Lower leg skin (tissue), 4 donors: ENCODE measurements around the gene ARHGEF1. TPM values are rescaled to one million over a fixed set of nuclear protein-coding genes. Genes with fewer than 3 reads are reported as not detected.
A peak's percentile ranks its signal among the peaks of the same experiment; 100 is the strongest.

ENCODE experiments used
- DNase-seq, 2 donors: peaks; one replicate each; pipeline ENCODE4 v3.0.0-alpha.2; 2019; ENCODE audit warnings: low spot score in 2 of 2
- H3K4me3 ChIP-seq: fragments of 200-600 bp; sonication (generic); 2 replicates; pipeline ENCODE4 v1.5.1; 2017; ENCODE audit warnings: mild to moderate bottlenecking, low read depth; ENCODE audit not compliant: poor library complexity, severe bottlenecking
- POLR2A ChIP-seq, 2 donors: fragments of 450-650 bp; IDR thresholded peaks; one replicate each; pipeline ENCODE4 v1.6.1; 2016 to 2017; ENCODE audit warnings: antibody characterized with exemption in 2 of 2, mild to moderate bottlenecking in 1 of 2, moderate library complexity in 1 of 2
- WGBS, 2 donors: methylation state at CpG; one replicate each; pipeline ENCODE4 v1.1.5; 2018; 5-methylcytosine and 5-hydroxymethylcytosine counted together
- intact Hi-C: fragments of 100-400 bp; cut with DNase I; formaldehyde crosslinking; loops from one replicate; pipeline ENCODE4 v1.15.0; 2023; ENCODE audit warnings: low total_unique reads
- total RNA-seq, 4 donors: library from RNA; depleted of rRNA; stranded (reverse); fragments of >200 nt; gene quantifications; one replicate each; pipeline ENCODE4 v1.1.0, GENCODE V29; 2016
- TF ChIP-seq, protein P1 (sequence below), 3 donors: fragments of 450-650 bp; IDR thresholded peaks; one replicate each; pipeline ENCODE4 v1.5.1; 2016; ENCODE audit warnings: antibody characterized with exemption in 3 of 3, mild to moderate bottlenecking in 3 of 3, moderate library complexity in 2 of 3

The ARHGEF1 gene
- total RNA-seq, 4 donors from 2014 or later = 56.9 to 94.3 (median 68.7) TPM

DNA sequence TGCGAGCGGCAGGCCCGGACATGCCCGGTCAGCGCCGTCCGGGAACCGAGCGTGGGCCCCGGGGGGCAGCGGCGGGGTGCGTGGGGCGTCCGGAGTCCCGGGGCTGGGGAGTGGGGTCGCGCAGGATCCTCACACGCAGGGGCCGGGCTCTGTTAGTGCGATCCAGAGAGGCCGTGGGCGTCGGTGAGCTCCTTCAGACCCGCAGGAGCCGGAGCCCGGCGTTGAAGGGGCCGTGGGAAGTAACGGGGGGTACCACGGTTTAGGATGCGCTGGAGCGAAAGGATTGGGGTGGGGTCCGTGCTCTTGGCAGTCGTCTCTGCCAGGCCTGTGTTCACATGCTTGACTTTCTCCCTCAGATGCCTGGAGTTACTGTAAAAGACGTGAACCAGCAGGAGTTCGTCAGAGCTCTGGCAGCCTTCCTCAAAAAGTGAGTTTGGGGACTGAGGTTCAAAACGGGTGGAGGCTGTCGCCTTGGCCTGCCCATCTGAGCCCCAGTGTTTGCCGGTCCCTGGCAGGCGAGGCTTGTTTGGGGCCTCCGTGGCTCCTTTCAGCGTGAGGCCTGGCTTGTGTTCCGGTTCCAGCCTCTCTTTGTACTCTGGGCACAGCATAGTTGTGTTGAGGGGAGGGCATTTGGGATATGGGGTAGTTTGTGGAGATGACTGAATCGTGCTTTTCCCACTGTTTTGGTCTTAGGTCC, 22.4 kb upstream of the ARHGEF1 start:
- peak in 1 of 2 donors; percentile 33 for DNase-seq
- intact Hi-C loops = no loop called here

DNA sequence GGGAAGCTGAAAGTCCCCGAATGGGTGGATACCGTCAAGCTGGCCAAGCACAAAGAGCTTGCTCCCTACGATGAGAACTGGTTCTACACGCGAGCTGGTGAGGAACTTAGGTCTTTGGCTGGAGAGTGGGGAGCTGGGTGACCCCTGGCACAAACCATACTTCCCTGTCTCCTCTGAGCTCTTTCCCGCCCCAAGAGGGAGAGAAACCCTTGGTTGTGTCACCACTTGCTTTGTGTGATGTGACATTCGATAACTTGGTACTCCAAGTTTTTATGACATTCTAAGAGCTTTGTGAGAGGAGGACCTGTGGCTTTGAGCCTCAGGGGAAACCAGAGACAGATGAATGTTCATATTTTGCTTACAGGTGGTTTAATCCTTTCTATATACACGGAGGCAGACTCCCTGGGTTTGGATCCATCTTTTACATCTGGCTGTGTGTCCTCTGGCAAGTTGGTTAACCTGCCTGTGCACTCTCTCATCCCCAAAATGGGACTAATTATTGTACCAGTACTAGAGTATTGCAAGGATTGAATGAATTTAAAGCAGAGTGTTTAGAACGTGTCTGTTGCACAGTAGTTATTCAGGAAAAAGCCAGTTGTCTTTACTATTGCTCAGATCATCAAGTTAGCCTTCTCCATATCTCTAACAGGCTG, 21.7 kb upstream of the ARHGEF1 start:
- WGBS, 2 donors = 21 to 26% methylated on average over 9 of the region's 9 CpGs
- peak overlapping the region; percentile 84 for H3K4me3 ChIP-seq
- intact Hi-C loops = no loop called here
- no peak for TF ChIP-seq POLR2A (IDR thresholded peaks at IDR 0.05)
- TF ChIP-seq, protein P1, sequence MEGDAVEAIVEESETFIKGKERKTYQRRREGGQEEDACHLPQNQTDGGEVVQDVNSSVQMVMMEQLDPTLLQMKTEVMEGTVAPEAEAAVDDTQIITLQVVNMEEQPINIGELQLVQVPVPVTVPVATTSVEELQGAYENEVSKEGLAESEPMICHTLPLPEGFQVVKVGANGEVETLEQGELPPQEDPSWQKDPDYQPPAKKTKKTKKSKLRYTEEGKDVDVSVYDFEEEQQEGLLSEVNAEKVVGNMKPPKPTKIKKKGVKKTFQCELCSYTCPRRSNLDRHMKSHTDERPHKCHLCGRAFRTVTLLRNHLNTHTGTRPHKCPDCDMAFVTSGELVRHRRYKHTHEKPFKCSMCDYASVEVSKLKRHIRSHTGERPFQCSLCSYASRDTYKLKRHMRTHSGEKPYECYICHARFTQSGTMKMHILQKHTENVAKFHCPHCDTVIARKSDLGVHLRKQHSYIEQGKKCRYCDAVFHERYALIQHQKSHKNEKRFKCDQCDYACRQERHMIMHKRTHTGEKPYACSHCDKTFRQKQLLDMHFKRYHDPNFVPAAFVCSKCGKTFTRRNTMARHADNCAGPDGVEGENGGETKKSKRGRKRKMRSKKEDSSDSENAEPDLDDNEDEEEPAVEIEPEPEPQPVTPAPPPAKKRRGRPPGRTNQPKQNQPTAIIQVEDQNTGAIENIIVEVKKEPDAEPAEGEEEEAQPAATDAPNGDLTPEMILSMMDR (IDR thresholded peaks at IDR 0.05) = no peak
- DNase-seq = no peak

More for the DNA sequence above, 22.4 kb upstream of the ARHGEF1 start:
- H3K4me3 ChIP-seq = peak overlapping the region; percentile 84
- no peak for TF ChIP-seq POLR2A (IDR thresholded peaks at IDR 0.05)
- TF ChIP-seq, protein P1 (IDR thresholded peaks at IDR 0.05) = no peak
- WGBS, 2 donors = 0 to 1% methylated on average over 27 to 34 of the region's 45 CpGs

DNA sequence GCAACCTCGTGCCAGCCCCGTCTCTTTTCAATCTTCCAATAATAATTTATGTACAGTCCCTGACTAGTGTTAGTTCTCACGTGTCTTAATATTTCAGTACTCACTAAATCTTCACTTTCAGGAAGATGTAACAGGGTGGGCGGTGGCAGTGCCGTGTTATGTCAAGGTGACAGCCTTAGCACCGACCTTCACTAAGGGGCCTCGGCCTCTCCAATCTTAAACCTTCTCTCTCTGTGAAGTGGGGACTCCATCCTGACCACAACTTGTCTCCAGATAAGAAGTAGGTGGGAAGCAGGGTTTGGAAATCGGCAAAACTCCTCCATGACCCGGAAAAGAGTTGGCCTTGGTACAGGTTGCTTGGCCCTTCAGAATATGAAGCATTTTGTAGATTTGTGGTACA, 21.1 kb upstream of the ARHGEF1 start:
- TF ChIP-seq, protein P1 (IDR thresholded peaks at IDR 0.05) = no peak
- TF ChIP-seq POLR2A (IDR thresholded peaks at IDR 0.05) = no peak
- no peak for DNase-seq
- intact Hi-C loops = no loop called here
- no peak overlapping the region for H3K4me3 ChIP-seq
- WGBS, 2 donors = 67 to 78% methylated on average over 9 of the region's 9 CpGs

DNA sequence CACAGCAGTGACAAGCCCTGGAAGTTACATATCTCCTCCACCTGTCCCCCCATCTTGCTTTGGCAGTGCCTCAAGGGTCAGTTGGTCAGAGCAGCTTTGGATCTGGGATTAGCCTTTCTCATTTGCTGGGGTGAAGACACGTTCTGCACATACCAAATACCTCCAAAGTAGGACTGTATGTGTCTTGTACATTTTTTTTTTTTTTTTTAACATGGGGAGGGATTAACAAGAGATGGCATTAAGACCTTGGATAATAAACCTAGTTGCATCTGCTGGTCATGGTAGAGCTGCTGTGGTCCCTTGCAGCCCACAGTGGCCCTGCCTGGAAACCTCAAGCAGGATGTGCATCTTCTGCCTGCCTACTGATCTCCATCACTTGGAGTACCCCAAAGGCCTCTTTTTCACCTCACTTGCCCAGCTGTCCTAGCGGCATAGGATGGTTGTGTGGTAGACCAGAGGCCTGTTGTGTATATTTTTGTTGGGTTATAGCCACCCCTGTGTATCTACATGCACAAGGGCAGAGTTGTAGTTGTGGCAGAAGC, 20.5 kb upstream of the ARHGEF1 start:
- no peak overlapping the region for H3K4me3 ChIP-seq
- intact Hi-C loops = no loop called here
- no peak for DNase-seq
- 60 to 73% methylated on average over 2 of the region's 2 CpGs for WGBS, 2 donors
- TF ChIP-seq POLR2A (IDR thresholded peaks at IDR 0.05) = no peak
- TF ChIP-seq, protein P1 (IDR thresholded peaks at IDR 0.05) = no peak

DNA sequence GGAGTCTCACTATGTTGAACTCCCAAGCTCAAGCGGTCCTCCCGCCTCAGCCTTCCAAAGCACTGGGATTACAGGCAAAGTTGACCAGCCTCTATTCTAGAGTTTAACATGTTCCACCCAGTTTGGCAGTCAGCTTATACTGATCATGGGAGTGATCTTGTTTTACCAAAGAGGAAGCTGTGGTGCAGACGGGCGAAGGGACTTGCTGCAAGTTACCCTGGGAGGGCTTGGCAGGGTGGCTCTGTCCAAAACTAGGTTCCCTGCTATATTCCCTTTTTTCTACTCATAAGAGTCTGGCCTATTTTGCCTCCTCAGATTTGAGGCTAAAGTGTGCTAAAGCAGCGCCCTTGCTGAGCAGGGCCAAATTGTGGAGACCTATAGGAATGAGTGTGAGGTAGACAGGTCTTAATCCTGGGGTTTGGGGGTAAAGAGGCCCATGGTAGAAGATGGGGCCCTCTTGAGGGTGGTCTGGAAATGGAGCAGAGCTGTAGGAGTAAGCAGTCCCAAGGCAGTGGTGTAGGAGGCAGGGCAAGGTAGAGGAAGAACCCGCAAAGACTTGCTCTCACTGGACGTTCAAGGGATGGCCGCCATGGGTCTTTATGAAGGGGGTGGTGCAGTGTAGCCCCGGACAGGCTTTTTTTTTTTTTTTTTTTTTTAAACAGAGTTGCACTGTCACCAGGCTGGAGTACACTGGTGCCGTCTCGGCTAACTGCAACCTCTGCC, 19.6 kb upstream of the ARHGEF1 start:
- intact Hi-C loops = no loop called here
- 77 to 82% methylated on average over 11 of the region's 11 CpGs for WGBS, 2 donors
- DNase-seq = no peak
- no peak overlapping the region for H3K4me3 ChIP-seq
- no peak for TF ChIP-seq POLR2A (IDR thresholded peaks at IDR 0.05)
- TF ChIP-seq, protein P1 (IDR thresholded peaks at IDR 0.05) = no peak
